Activated CD8-positive, alpha-beta T cell treated with anti-CD3 and anti-CD28 coated beads, Interleukin-2, amount 10 ng/mL, durations not matched to agents 7 days and 5 days (primary cell): ENCODE measurements around the gene MYO1C. TPM values are rescaled to one million over a fixed set of nuclear protein-coding genes. Genes with fewer than 3 reads are reported as not detected.
"Not testable (repeated sequence)": the region's sequence is repeated elsewhere in the genome, so short reads cannot be mapped to it uniquely, and the experiment has no call there.

Source experiments
- ATAC-seq: fragments of 150-1000 bp; cut with Tn5 transposase; one replicate; pipeline ENCODE4 v1.10.0; 2021; ENCODE audit warnings: moderate library complexity
- CTCF ChIA-PET: fragments of 350-600 bp; sonication (Branson Sonifier 250); formaldehyde crosslinking; loops from one replicate; lab custom pipeline; 2021; ENCODE audit warnings: antibody characterized with exemption; lab: Charles Lee
- POLR2A ChIA-PET: fragments of 350-600 bp; sonication (Branson Sonifier 250); formaldehyde crosslinking; loops from one replicate; lab custom pipeline; 2021; ENCODE audit warnings: antibody characterized with exemption; lab: Charles Lee
- DNase-seq: peaks from one replicate; pipeline ENCODE4 v3.0.0-alpha.2; 2020
- H3K27ac Mint-ChIP-seq: one replicate; pipeline ENCODE4 v1.8.0; 2021; ENCODE audit warnings: mild to moderate bottlenecking, mixed read lengths
- H3K27me3 Mint-ChIP-seq: one replicate; pipeline ENCODE4 v1.8.0; 2021; ENCODE audit warnings: low read depth, mixed read lengths
- H3K36me3 Mint-ChIP-seq: one replicate; pipeline ENCODE4 v1.8.0; 2021; ENCODE audit warnings: low read depth, mixed read lengths
- H3K4me1 Mint-ChIP-seq: one replicate; pipeline ENCODE4 v1.8.0; 2021; ENCODE audit warnings: low read depth, mixed read lengths
- H3K4me3 Mint-ChIP-seq: one replicate; pipeline ENCODE4 v1.8.0; 2021; ENCODE audit warnings: mild to moderate bottlenecking, mixed read lengths
- H3K9me3 Mint-ChIP-seq: one replicate; pipeline ENCODE4 v1.8.0; 2022; ENCODE audit warnings: mixed read lengths; ENCODE audit not compliant: insufficient read depth
- total RNA-seq, 2 experiments: library from RNA; stranded (reverse); gene quantifications; one replicate each; pipeline ENCODE4 v1.2.3, GENCODE V29; 2021

MYO1C gene
- total RNA-seq, 2 experiments from 2014 or later, result 18.5 to 21.8 TPM

GRCh38 chr17:1442187-1442586 lies 50.3 kb downstream of the MYO1C start:
- Mint-ChIP-seq H3K4me3 (no peak overlapping the region), H3K27ac (no peak overlapping the region), H3K27me3 (no peaks in the 10 kb centered on the region), H3K9me3 (no peaks in the 10 kb centered on the region), H3K4me1 (peaks cover 6% of the 10 kb centered on the region), H3K36me3 (peaks cover 5% of the 10 kb centered on the region)
- DNase-seq (no peak), ATAC-seq (no peak)
- POLR2A ChIA-PET, result no interaction called here
- CTCF ChIA-PET, result no interaction called here

GRCh38 chr17:1440921-1441320 lies 51.6 kb downstream of the MYO1C start:
- H3K27ac Mint-ChIP-seq, result no peak overlapping the region
- H3K4me3 Mint-ChIP-seq, result no peak overlapping the region
- peaks cover 13% of the 10 kb centered on the region for H3K36me3 Mint-ChIP-seq
- no peaks in the 10 kb centered on the region for H3K4me1 Mint-ChIP-seq
- ChIA-PET POLR2A (interaction anchor here (0.5 to 0.6 kb wide), 2 partner anchors 75 to 87 kb away, joined by 3 to 4 read pairs; no protein-coding TSS in a partner anchor), CTCF (interaction anchor here (1.2 kb wide), 1 partner anchor 76 kb away, joined by 3 read pairs; no protein-coding TSS in a partner anchor)
- no peak for DNase-seq
- ATAC-seq, result no peak
- no peaks in the 10 kb centered on the region for H3K27me3 Mint-ChIP-seq
- H3K9me3 Mint-ChIP-seq, result no peaks in the 10 kb centered on the region

DNA sequence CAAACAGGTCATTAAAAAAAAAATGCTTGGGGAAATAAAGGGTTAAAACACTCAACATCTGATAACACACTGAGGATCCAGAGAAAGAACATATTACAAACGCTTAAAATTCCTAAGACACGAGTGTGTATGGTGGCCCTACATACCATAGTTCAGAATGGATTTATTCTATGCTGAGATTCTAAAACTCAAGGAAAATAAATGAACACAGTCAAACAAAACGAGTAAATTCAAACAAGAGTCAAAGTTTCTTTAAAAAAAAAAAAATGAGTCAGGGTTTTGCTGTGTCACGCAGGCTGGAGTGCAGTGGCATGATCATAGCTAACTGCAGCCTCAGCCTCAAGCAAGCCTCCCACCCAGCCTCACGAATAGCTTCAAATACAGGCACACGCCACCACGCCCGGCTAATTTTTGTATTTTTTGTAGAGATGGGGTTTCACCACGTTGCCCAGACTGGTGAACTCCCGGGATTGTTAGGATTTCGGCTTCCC lies 53.8 kb downstream of the MYO1C start:
- H3K27ac Mint-ChIP-seq, result no peak overlapping the region
- ATAC-seq (no peak), DNase-seq (no peak)
- no peaks in the 10 kb centered on the region for H3K4me1 Mint-ChIP-seq
- ChIA-PET CTCF (no interaction called here), POLR2A (no interaction called here)
- H3K27me3 Mint-ChIP-seq, result no peaks in the 10 kb centered on the region
- H3K4me3 Mint-ChIP-seq, result no peak overlapping the region
- peaks cover 28% of the 10 kb centered on the region for H3K36me3 Mint-ChIP-seq
- no peaks in the 10 kb centered on the region for H3K9me3 Mint-ChIP-seq

DNA sequence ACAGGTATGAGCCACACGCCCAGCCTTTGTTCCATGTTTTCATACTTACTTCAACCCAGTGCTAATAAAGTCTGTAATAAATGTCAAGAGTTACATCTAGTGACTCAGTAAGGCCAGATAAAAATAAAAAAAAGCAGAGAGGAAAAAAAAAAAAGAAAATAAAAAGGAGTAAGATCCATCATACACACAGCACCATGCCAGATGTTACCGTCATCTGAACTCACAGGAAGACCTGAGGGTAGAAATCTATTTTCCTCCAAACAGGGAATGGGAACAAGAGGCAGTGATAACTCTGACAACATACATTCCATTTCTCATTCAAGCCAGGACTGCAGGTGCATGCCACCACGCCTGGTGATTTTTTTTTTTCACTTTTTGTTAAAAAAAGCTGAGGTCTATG lies 57.2 kb downstream of the MYO1C start:
- peaks cover 3% of the 10 kb centered on the region for H3K4me1 Mint-ChIP-seq
- no peaks in the 10 kb centered on the region for H3K27me3 Mint-ChIP-seq
- POLR2A ChIA-PET, result no interaction called here
- H3K9me3 Mint-ChIP-seq, result no peaks in the 10 kb centered on the region
- ATAC-seq (no peak), DNase-seq (no peak)
- H3K36me3 Mint-ChIP-seq, result peaks cover 43% of the 10 kb centered on the region
- no peak overlapping the region for H3K27ac Mint-ChIP-seq
- CTCF ChIA-PET, result interaction anchor here (1.9 kb wide), 1 partner anchor 70 kb away, joined by 10 read pairs; no protein-coding TSS in a partner anchor
- no peak overlapping the region for H3K4me3 Mint-ChIP-seq

GRCh38 chr17:1434150-1434549 lies 58.3 kb downstream of the MYO1C start:
- Mint-ChIP-seq H3K4me1 (peaks cover 3% of the 10 kb centered on the region), H3K27ac (no peak overlapping the region), H3K9me3 (no peaks in the 10 kb centered on the region), H3K4me3 (no peak overlapping the region), H3K27me3 (no peaks in the 10 kb centered on the region), H3K36me3 (peaks cover 45% of the 10 kb centered on the region)
- ChIA-PET POLR2A (no interaction called here), CTCF (interaction anchor here (1.2 to 1.9 kb wide), 3 partner anchors 69 to 95 kb away, joined by 3 to 10 read pairs (median 4); no protein-coding TSS in a partner anchor)
- ATAC-seq, result no peak
- DNase-seq, result no peak

- H3K27ac Mint-ChIP-seq, result no peak overlapping the region
- no peak overlapping the region for H3K4me3 Mint-ChIP-seq
- peaks cover 46% of the 10 kb centered on the region for H3K36me3 Mint-ChIP-seq
- ChIA-PET POLR2A (no interaction called here), CTCF (no interaction called here)
- no peaks in the 10 kb centered on the region for H3K27me3 Mint-ChIP-seq
- ATAC-seq, result no peak
- DNase-seq, result no peak
- H3K9me3 Mint-ChIP-seq, result no peaks in the 10 kb centered on the region
- H3K4me1 Mint-ChIP-seq, result peaks cover 3% of the 10 kb centered on the region
Measured at GRCh38 chr17:1431631-1432104, 60.8 kb downstream of the MYO1C start.

GRCh38 chr17:1423456-1424135 lies 68.9 kb downstream of the MYO1C start:
- no peak overlapping the region for H3K27ac Mint-ChIP-seq
- DNase-seq, result no peak
- peaks cover 37% of the 10 kb centered on the region for H3K36me3 Mint-ChIP-seq
- ChIA-PET CTCF (interaction anchor here (2.0 kb wide), 1 partner anchor 58 kb away, joined by 14 read pairs; no protein-coding TSS in a partner anchor), POLR2A (interaction anchor here (0.6 to 0.9 kb wide), 2 partner anchors 23 to 81 kb away, joined by 3 to 4 read pairs; partner anchors contain the start of gene YWHAE)
- H3K27me3 Mint-ChIP-seq, result no peaks in the 10 kb centered on the region
- peaks cover 2% of the 10 kb centered on the region for H3K4me1 Mint-ChIP-seq
- ATAC-seq, result no peak
- no peak overlapping the region for H3K4me3 Mint-ChIP-seq
- H3K9me3 Mint-ChIP-seq, result no peaks in the 10 kb centered on the region

- ATAC-seq (no peak), DNase-seq (no peak)
- no peaks in the 10 kb centered on the region for H3K27me3 Mint-ChIP-seq
- H3K4me3 Mint-ChIP-seq, result no peak overlapping the region
- no peak overlapping the region for H3K27ac Mint-ChIP-seq
- peaks cover 39% of the 10 kb centered on the region for H3K36me3 Mint-ChIP-seq
- no peaks in the 10 kb centered on the region for H3K9me3 Mint-ChIP-seq
- ChIA-PET CTCF (interaction anchor here (2.0 kb wide), 1 partner anchor 57 kb away, joined by 14 read pairs; no protein-coding TSS in a partner anchor), POLR2A (no interaction called here)
- H3K4me1 Mint-ChIP-seq, result peaks cover 2% of the 10 kb centered on the region
Measured at GRCh38 chr17:1422885-1423284, 69.6 kb downstream of the MYO1C start.

GRCh38 chr17:1421470-1421869 lies 71.0 kb downstream of the MYO1C start:
- ATAC-seq (no peak), DNase-seq (no peak)
- POLR2A ChIA-PET, result no interaction called here
- CTCF ChIA-PET, result no interaction called here
- H3K9me3 Mint-ChIP-seq, result no peaks in the 10 kb centered on the region
- H3K27ac Mint-ChIP-seq, result no peak overlapping the region
- H3K4me3 Mint-ChIP-seq, result no peak overlapping the region
- peaks cover 2% of the 10 kb centered on the region for H3K4me1 Mint-ChIP-seq
- peaks cover 36% of the 10 kb centered on the region for H3K36me3 Mint-ChIP-seq
- H3K27me3 Mint-ChIP-seq, result no peaks in the 10 kb centered on the region

DNA sequence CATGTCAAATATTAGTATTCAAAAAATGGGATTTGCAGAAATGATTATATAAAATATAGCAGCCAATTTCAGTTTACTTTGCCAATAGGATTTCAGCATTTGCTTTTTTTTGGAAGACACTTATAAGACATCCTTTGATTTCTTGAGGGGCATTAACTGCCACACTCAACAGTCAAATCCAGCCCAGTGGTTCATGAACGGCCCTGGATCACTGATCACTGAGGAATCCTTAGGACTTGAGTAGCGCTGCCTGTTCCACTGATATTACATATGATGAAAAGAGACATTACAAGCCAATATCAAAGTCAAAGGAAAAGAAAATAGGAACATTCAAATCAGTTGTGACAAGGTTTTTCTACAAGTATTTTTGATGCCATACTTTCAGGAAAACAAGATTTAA lies 71.5 kb downstream of the MYO1C start:
- Mint-ChIP-seq H3K4me3 (no peak overlapping the region), H3K4me1 (peaks cover 2% of the 10 kb centered on the region), H3K36me3 (peaks cover 33% of the 10 kb centered on the region), H3K27ac (no peak overlapping the region), H3K27me3 (no peaks in the 10 kb centered on the region), H3K9me3 (no peaks in the 10 kb centered on the region)
- ATAC-seq, result no peak
- POLR2A ChIA-PET, result no interaction called here
- CTCF ChIA-PET, result no interaction called here
- DNase-seq, result no peak

DNA sequence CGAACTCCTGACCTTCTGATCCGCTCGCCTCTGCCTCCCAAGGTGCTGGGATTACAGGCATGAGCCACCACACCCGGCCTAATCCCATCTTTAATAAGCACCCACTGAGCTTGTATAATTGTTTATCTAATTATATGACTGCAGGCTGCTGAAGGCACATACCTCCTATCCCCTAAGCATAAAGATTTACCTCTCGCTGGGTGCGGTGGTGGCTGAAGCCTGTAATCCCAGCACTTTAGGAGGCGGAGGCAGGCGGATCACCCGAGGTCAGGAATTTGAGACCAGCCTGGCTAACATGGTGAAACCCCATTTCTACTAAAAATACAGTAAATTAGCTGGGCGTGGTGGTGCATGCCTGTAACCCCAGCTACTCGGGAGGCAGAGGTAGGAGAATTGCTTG lies 72.3 kb downstream of the MYO1C start:
- POLR2A ChIA-PET, result interaction anchor here (1.3 kb wide), 1 partner anchor 29 kb away, joined by 3 read pairs; no protein-coding TSS in a partner anchor
- Mint-ChIP-seq H3K36me3 (peaks cover 28% of the 10 kb centered on the region), H3K27me3 (no peaks in the 10 kb centered on the region), H3K4me3 (no peak overlapping the region), H3K27ac (no peak overlapping the region), H3K4me1 (peaks cover 2% of the 10 kb centered on the region), H3K9me3 (no peaks in the 10 kb centered on the region)
- CTCF ChIA-PET, result interaction anchor here (0.6 to 1.1 kb wide), 2 partner anchors 54 to 423 kb away, joined by 3 read pairs; no protein-coding TSS in a partner anchor
- DNase-seq, result no peak
- ATAC-seq, result no peak

GRCh38 chr17:1418476-1418875 lies 74.0 kb downstream of the MYO1C start:
- H3K4me3 Mint-ChIP-seq, POLR2A ChIA-PET, ATAC-seq, H3K27ac Mint-ChIP-seq, H3K4me1 Mint-ChIP-seq, H3K9me3 Mint-ChIP-seq, DNase-seq, H3K27me3 Mint-ChIP-seq: not testable (repeated sequence)
- H3K36me3 Mint-ChIP-seq, result peaks cover 23% of the 10 kb centered on the region
- CTCF ChIA-PET, result interaction anchor here (1.2 kb wide), 1 partner anchor 54 kb away, joined by 4 read pairs; no protein-coding TSS in a partner anchor
